ENCODE results near the gene RCC2. TPM values are rescaled to one million over a fixed set of nuclear protein-coding genes. Genes with fewer than 3 reads are reported as not detected.

Gene RCC2
- total and polyA plus RNA-seq, 2 of the 4 experiments (the other 2 are of a cell fraction), result 24.0 to 38.9 TPM

DNA sequence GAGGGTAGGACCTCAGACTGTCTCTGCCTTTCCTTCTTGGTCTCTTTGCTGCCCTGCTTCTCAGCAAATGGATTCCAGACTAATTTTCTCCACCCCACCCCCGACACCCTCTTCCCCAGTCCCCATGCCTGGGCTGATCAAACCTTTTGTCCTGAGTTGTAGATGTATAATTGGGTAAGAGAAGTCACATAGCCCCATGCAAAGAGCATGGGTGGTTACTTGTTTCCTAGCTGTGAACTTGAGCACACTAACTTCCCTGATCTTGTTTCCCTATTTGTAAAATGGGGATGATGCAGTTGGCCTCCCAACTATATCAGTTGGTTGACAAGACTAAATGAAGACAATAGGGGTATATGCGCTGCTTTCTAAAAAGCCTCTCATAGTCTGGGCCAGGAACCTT is 58.3 kb downstream of the RCC2 start:
- Histone ChIP-seq H3K9me3 (ENCODE audit: control insufficient read depth, insufficient read depth, low read length) (no peaks in the 10 kb centered on the region), H2BK20ac (ENCODE audit: low read depth, low read length) (no peak overlapping the region), H2AK5ac (ENCODE audit: low read depth, low read length) (no peak overlapping the region), H3K36me3 (ENCODE audit: control insufficient read depth, insufficient read depth, low read length) (no peaks in the 10 kb centered on the region), H3K56ac (ENCODE audit: extremely low read depth, insufficient read depth, low read length) (no peak overlapping the region), H3K9ac (ENCODE audit: low read depth, low read length) (no peak overlapping the region), H3K4me2 (ENCODE audit: low read depth, low read length) (no peak overlapping the region), H4K20me1 (ENCODE audit: insufficient read depth, low read length) (no peaks in the 10 kb centered on the region), H2BK15ac (ENCODE audit: low read depth, low read length) (no peak overlapping the region), H4K8ac (ENCODE audit: low read depth in 2 of 2, low read length in 2 of 2) (no peak overlapping the region), H3K14ac (replicated peaks; ENCODE audit: low read depth, low read length) (no peak overlapping the region), H3K4ac (ENCODE audit: low read depth, low read length) (no peak overlapping the region), H3K27me3 (ENCODE audit: control insufficient read depth, insufficient read depth, low read length) (peaks cover 56% of the 10 kb centered on the region), H2BK120ac (ENCODE audit: low read depth, low read length) (no peak overlapping the region), H4K91ac (ENCODE audit: insufficient read depth, low read depth, low read length) (no peak overlapping the region), H3K4me3 (ENCODE audit: insufficient read depth, low read depth, low read length) (no peak overlapping the region), H2BK5ac (ENCODE audit: low read depth, low read length, poor library complexity, severe bottlenecking) (no peak overlapping the region), H3K27ac (ENCODE audit: insufficient read depth, low read length) (no peak overlapping the region), H3K4me1 (ENCODE audit: control insufficient read depth, insufficient read depth, low read length) (no peaks in the 10 kb centered on the region), H3K79me1 (ENCODE audit: low read depth in 1 of 2, low read length in 2 of 2) (no peaks in the 10 kb centered on the region), H3K18ac (ENCODE audit: low read depth, low read length) (no peak overlapping the region), H4K5ac (ENCODE audit: low read depth, low read length) (no peak overlapping the region), H2AK9ac (replicated peaks; ENCODE audit: low read depth, low read length, poor library complexity) (no peak overlapping the region), H2AFZ (replicated peaks; ENCODE audit: low read length, poor library complexity) (no peak overlapping the region), H3K23ac (ENCODE audit: low read depth, low read length) (no peak overlapping the region), H3K9me1 (ENCODE audit: insufficient read depth, low read length) (no peaks in the 10 kb centered on the region)
- in situ Hi-C loops (cut with MboI; ENCODE audit: low sequenced_read_pairs), result no loop called here
- dilution Hi-C loops (cut with HindIII; ENCODE audit: low sequenced_read_pairs, unreplicated experiment), result no loop called here
- ATAC-seq (ENCODE audit: low read depth) (no peak), DNase-seq (no peak)
- POLR2A ChIA-PET (ENCODE audit: unreplicated experiment), result no interaction called here
- intact Hi-C loops (cut with micrococcal nuclease), result no loop called here
- CTCF ChIA-PET, result no interaction called here
- TF ChIP-seq BHLHE40 (IDR thresholded peaks at IDR 0.05; ENCODE audit: low read depth, low read length) (no peak), SMC3 (IDR thresholded peaks at IDR 0.05; ENCODE audit: low read depth, low read length) (no peak), FOS (IDR thresholded peaks at IDR 0.05; ENCODE audit: low read depth, low read length) (no peak)
- 80% methylated on average over 1 of the region's 2 CpGs; no CpG with 5 or more reads in 1 of the 2 experiments for WGBS, 2 experiments (ENCODE audit: extremely low coverage in 2 of 2, insufficient read length in 1 of 2)
- BruUV-seq (replicated peaks), result no TSS peak
